ENCODE data around the gene VASN.

GRCh38 chr16:4385066-4385788, 13.6 kb downstream of the VASN start:
- TF ChIP-seq EZH2 (IDR thresholded peaks at IDR 0.05; ENCODE audit: borderline replicate concordance, low read depth, low read length, poor library complexity, severe bottlenecking) (no peak), CTCF (conservative IDR thresholded peaks at IDR 0.05; ENCODE audit: low read depth, low read length) (no peak)

All from A673 (cell line).